NT2/D1 (cell line): ENCODE data around the gene MAP2K3.
"Not testable (repeated sequence)": the region's sequence is repeated elsewhere in the genome, so short reads cannot be mapped to it uniquely, and the experiment has no call there.

Source experiments
- SUZ12 ChIP-seq: IDR thresholded peaks from 2 replicates; pipeline ENCODE4 v1.6.1; 2011; ENCODE audit not compliant: insufficient read length, insufficient read depth; ENCODE audit errors: extremely low read depth
- ZNF274 ChIP-seq: IDR thresholded peaks from 2 replicates; pipeline ENCODE4 v1.6.1; 2011; ENCODE audit warnings: mild to moderate bottlenecking, low read depth, low read length

- not testable (repeated sequence) for TF ChIP-seq ZNF274, SUZ12
These were observed 22.7 kb downstream of the MAP2K3 start for GRCh38 chr17:21307273-21307625.
